ENCODE measurements around the gene RBBP8NL.

RBBP8NL gene

GRCh38 chr20:62418709-62419487 lies 8.4 kb downstream of the RBBP8NL start:
- no peak for DNase-seq

- DNase-seq: no peak
These were observed 9.2 kb downstream of the RBBP8NL start for GRCh38 chr20:62417981-62418708.

GRCh38 chr20:62416651-62417637 lies 10.4 kb downstream of the RBBP8NL start:
- DNase-seq: no peak

- DNase-seq: no peak
These were observed 11.8 kb downstream of the RBBP8NL start for GRCh38 chr20:62415354-62416111.

GRCh38 chr20:62413896-62414481 lies 13.3 kb downstream of the RBBP8NL start:
- no peak for DNase-seq

GRCh38 chr20:62413025-62413570 lies 14.2 kb downstream of the RBBP8NL start:
- no peak for DNase-seq

- no peak for DNase-seq
These were observed 14.9 kb downstream of the RBBP8NL start for GRCh38 chr20:62412194-62413024.

- no peak for DNase-seq
These were observed 15.7 kb downstream of the RBBP8NL start for GRCh38 chr20:62411479-62412193.

GRCh38 chr20:62410746-62411478 lies 16.4 kb downstream of the RBBP8NL start:
- no peak for DNase-seq

- DNase-seq: peak; percentile 36
These were observed 17.2 kb downstream of the RBBP8NL start for GRCh38 chr20:62409931-62410745.

- DNase-seq: no peak
These were observed 18.1 kb downstream of the RBBP8NL start for GRCh38 chr20:62409086-62409853.

GRCh38 chr20:62408640-62409039 lies 18.7 kb downstream of the RBBP8NL start:
- no peak for DNase-seq

- DNase-seq: no peak
These were observed 19.3 kb downstream of the RBBP8NL start for GRCh38 chr20:62408055-62408454.

- DNase-seq: peak; percentile 81
These were observed 19.9 kb downstream of the RBBP8NL start, which contains the start of gene CABLES2 for GRCh38 chr20:62407221-62407992. TSS of gene CABLES2 (minus strand) at chr20:62407285. CDS start at chr20:62407276, 9 bp downstream.

GRCh38 chr20:62406635-62407176 lies 20.6 kb downstream of the RBBP8NL start:
- DNase-seq: no peak

- DNase-seq: no peak
These were observed 21.3 kb downstream of the RBBP8NL start for GRCh38 chr20:62405981-62406513.
